ENCODE results near the gene CRTAP. TPM values are rescaled to one million over a fixed set of nuclear protein-coding genes. Genes with fewer than 3 reads are reported as not detected.

Gene CRTAP
- total RNA-seq, 1 experiment from 2014 or later: 104 TPM

DNA sequence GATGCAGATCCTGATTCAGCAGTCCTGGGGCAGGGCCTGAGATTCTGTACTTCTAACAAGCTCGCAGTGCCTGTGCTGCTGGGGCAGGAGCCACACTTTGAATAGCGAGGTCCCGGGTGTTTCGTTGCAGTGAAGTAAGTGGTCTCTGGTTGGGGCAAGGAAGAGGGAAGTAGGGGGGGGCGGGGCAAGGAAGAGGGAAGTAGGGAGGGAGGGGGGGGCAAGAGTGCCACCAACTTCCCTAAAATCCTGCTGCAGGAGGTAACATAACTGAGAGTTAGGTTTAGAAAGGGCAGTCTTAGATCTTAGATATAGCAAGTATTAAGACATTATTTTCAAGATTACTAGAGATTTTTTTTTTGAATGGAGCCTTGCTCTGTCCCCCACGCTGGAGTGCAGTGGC lies 35.5 kb downstream of the CRTAP start:
- Histone ChIP-seq H3K4me1 (ENCODE audit: control insufficient read depth in 1 of 2, insufficient read depth in 2 of 2, low read length in 2 of 2) (peaks cover 12 to 15% of the 10 kb centered on the region in 2 experiments; a peak in 2 of 4 replicates), H3K4me2 (ENCODE audit: low read length) (no peak overlapping the region), H3K9ac (ENCODE audit: low read length) (no peak overlapping the region), H3K9me3 (ENCODE audit: control insufficient read depth in 1 of 2, insufficient read depth in 1 of 2, low read depth in 1 of 2, low read length in 2 of 2) (no peaks in the 10 kb centered on the region), H3K79me2 (ENCODE audit: insufficient read depth, low read length) (no peaks in the 10 kb centered on the region), H3K27ac (ENCODE audit: low read depth, low read length) (no peak overlapping the region), H2AFZ (ENCODE audit: low read depth, low read length, poor library complexity, severe bottlenecking) (no peak overlapping the region), H4K20me1 (ENCODE audit: insufficient read depth) (no peaks in the 10 kb centered on the region), H3K9me2 (ENCODE audit: insufficient read depth) (no peaks in the 10 kb centered on the region), H3K36me3 (ENCODE audit: control insufficient read depth in 1 of 2, insufficient read depth in 2 of 2, low read length in 2 of 2) (no peaks in the 10 kb centered on the region), H3K27me3 (ENCODE audit: insufficient read depth, low read length) (no peaks in the 10 kb centered on the region), H3K4me3 (replicated peaks in 1 of 2; ENCODE audit: low read depth in 1 of 2, low read length in 2 of 2) (no peak overlapping the region)
- intact Hi-C loops (cut with micrococcal nuclease): no loop called here
- ChIA-PET CTCF (no interaction called here), POLR2A (no interaction called here), RAD21 (ENCODE audit: low non-redundant PET in 1 of 2, low total read pairs in 2 of 2, uncharacterized antibody in 2 of 2, unreplicated experiment in 2 of 2) (no interaction called here)
- DNase-seq (ENCODE audit: low read depth, low spot score) (no peak), ATAC-seq (no peak)
- TF ChIP-seq ELF1 (IDR thresholded peaks at IDR 0.05; ENCODE audit: borderline replicate concordance, low read depth): no peak
- no peak for TF ChIP-seq RAD21 (IDR thresholded peaks at IDR 0.05; ENCODE audit: low read depth)
- TF ChIP-seq POLR2A (IDR thresholded peaks at IDR 0.05; ENCODE audit: borderline replicate concordance, extremely low read depth, insufficient read depth, insufficient read length): no peak
- BruUV-seq (replicated peaks): no TSS peak

DNA sequence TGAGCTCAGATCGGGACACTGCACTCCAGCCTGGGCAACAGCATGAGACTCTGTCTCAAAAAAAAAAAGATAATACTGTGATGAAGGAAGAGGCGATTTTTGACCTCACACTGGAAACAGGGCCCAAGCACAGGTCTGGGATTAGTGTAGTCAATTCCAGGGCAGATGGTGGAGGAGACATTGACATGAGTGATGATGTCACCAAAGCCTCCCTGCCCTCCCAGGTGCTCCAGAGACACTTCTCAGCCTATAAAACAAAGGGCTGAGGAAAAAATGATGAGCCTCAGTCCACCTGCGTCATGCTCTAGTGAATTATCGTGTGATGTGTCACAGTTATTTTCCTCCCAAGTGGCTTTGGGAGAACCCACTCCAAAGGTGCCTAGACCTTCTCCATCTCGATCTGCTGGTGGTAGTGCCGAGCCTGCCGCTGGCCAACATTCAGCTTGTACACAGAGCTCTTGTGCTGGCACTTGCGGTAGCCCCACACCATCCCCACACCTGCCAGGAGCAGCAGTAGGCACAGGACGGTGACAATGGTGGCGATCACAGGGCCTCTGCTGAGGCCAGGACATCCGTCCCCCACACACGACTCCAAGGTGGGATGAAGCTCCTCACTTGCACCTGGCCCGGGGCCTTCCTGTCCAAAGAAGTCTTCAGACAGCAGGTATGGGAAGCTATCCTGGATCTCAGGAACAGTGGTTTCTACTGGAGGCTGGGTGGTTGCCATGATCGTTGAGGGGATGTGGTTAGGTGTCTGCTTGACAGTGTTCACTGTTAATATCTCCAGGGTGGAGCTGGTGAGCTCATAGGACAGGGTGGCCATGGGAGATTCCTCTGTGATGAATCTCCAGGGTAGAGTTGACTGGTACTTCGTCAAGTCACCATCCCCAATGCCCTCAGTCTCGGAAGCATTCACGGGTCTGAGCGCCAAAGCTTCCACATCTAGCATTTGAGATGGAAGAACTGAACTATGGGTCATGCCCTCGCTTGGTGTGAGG lies 38.8 kb downstream of the CRTAP start:
- DNase-seq (ENCODE audit: low read depth, low spot score) (no peak), ATAC-seq (no peak)
- intact Hi-C loops (cut with micrococcal nuclease): no loop called here
- CTCF ChIA-PET: no interaction called here
- BruUV-seq (replicated peaks): no TSS peak
- Histone ChIP-seq H3K9me2 (ENCODE audit: insufficient read depth) (no peaks in the 10 kb centered on the region), H3K27me3 (ENCODE audit: insufficient read depth, low read length) (no peaks in the 10 kb centered on the region), H3K9me3 (ENCODE audit: control insufficient read depth in 1 of 2, insufficient read depth in 1 of 2, low read depth in 1 of 2, low read length in 2 of 2) (no peaks in the 10 kb centered on the region), H3K9ac (ENCODE audit: low read length) (no peak overlapping the region), H3K4me3 (replicated peaks in 1 of 2; ENCODE audit: low read depth in 1 of 2, low read length in 2 of 2) (no peak overlapping the region), H3K4me2 (ENCODE audit: low read length) (no peak overlapping the region), H3K4me1 (ENCODE audit: control insufficient read depth in 1 of 2, insufficient read depth in 2 of 2, low read length in 2 of 2) (no peaks in the 10 kb centered on the region), H3K27ac (ENCODE audit: low read depth, low read length) (no peak overlapping the region), H3K79me2 (ENCODE audit: insufficient read depth, low read length) (no peaks in the 10 kb centered on the region), H4K20me1 (ENCODE audit: insufficient read depth) (no peaks in the 10 kb centered on the region), H2AFZ (ENCODE audit: low read depth, low read length, poor library complexity, severe bottlenecking) (no peak overlapping the region), H3K36me3 (ENCODE audit: control insufficient read depth in 1 of 2, insufficient read depth in 2 of 2, low read length in 2 of 2) (no peaks in the 10 kb centered on the region)
- RAD21 ChIA-PET (ENCODE audit: low non-redundant PET in 1 of 2, low total read pairs in 2 of 2, uncharacterized antibody in 2 of 2, unreplicated experiment in 2 of 2): no interaction called here
- POLR2A ChIA-PET: no interaction called here
- TF ChIP-seq TCF7L2 (IDR thresholded peaks at IDR 0.05; ENCODE audit: borderline replicate concordance, extremely low read depth, insufficient read depth, insufficient read length) (no peak), EZH2 (IDR thresholded peaks at IDR 0.05) (no peak), YY1 (IDR thresholded peaks at IDR 0.05; ENCODE audit: extremely low read depth, insufficient replicate concordance, low read depth, low read length) (no peak), SP1 (IDR thresholded peaks at IDR 0.05; ENCODE audit: low read depth) (no peak), CEBPB (IDR thresholded peaks at IDR 0.05; ENCODE audit: low read depth) (no peak), JUND (IDR thresholded peaks at IDR 0.05) (no peak), SRF (IDR thresholded peaks at IDR 0.05; ENCODE audit: low read depth) (no peak), ELF1 (IDR thresholded peaks at IDR 0.05; ENCODE audit: borderline replicate concordance, low read depth) (no peak), POLR2A (IDR thresholded peaks at IDR 0.05; ENCODE audit: borderline replicate concordance, extremely low read depth, insufficient read depth, insufficient read length) (no peak)
- TF ChIP-seq, protein P1, sequence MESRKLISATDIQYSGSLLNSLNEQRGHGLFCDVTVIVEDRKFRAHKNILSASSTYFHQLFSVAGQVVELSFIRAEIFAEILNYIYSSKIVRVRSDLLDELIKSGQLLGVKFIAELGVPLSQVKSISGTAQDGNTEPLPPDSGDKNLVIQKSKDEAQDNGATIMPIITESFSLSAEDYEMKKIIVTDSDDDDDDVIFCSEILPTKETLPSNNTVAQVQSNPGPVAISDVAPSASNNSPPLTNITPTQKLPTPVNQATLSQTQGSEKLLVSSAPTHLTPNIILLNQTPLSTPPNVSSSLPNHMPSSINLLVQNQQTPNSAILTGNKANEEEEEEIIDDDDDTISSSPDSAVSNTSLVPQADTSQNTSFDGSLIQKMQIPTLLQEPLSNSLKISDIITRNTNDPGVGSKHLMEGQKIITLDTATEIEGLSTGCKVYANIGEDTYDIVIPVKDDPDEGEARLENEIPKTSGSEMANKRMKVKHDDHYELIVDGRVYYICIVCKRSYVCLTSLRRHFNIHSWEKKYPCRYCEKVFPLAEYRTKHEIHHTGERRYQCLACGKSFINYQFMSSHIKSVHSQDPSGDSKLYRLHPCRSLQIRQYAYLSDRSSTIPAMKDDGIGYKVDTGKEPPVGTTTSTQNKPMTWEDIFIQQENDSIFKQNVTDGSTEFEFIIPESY (IDR thresholded peaks at IDR 0.05; ENCODE audit: extremely low read depth, insufficient replicate concordance, low read length): no peak
- TF ChIP-seq, protein P2, sequence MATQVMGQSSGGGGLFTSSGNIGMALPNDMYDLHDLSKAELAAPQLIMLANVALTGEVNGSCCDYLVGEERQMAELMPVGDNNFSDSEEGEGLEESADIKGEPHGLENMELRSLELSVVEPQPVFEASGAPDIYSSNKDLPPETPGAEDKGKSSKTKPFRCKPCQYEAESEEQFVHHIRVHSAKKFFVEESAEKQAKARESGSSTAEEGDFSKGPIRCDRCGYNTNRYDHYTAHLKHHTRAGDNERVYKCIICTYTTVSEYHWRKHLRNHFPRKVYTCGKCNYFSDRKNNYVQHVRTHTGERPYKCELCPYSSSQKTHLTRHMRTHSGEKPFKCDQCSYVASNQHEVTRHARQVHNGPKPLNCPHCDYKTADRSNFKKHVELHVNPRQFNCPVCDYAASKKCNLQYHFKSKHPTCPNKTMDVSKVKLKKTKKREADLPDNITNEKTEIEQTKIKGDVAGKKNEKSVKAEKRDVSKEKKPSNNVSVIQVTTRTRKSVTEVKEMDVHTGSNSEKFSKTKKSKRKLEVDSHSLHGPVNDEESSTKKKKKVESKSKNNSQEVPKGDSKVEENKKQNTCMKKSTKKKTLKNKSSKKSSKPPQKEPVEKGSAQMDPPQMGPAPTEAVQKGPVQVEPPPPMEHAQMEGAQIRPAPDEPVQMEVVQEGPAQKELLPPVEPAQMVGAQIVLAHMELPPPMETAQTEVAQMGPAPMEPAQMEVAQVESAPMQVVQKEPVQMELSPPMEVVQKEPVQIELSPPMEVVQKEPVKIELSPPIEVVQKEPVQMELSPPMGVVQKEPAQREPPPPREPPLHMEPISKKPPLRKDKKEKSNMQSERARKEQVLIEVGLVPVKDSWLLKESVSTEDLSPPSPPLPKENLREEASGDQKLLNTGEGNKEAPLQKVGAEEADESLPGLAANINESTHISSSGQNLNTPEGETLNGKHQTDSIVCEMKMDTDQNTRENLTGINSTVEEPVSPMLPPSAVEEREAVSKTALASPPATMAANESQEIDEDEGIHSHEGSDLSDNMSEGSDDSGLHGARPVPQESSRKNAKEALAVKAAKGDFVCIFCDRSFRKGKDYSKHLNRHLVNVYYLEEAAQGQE (IDR thresholded peaks at IDR 0.05; ENCODE audit: low read depth): no peak
- TF ChIP-seq, protein P3, sequence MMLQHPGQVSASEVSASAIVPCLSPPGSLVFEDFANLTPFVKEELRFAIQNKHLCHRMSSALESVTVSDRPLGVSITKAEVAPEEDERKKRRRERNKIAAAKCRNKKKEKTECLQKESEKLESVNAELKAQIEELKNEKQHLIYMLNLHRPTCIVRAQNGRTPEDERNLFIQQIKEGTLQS (IDR thresholded peaks at IDR 0.05): no peak
